ENCODE measurements around the gene MRAP2. TPM values are rescaled to one million over a fixed set of nuclear protein-coding genes. Genes with fewer than 3 reads are reported as not detected.
"Not testable (repeated sequence)": the region's sequence is repeated elsewhere in the genome, so short reads cannot be mapped to it uniquely, and the experiment has no call there.

The MRAP2 gene
- total RNA-seq, 1 donor from 2014 or later: 0.72 TPM

DNA sequence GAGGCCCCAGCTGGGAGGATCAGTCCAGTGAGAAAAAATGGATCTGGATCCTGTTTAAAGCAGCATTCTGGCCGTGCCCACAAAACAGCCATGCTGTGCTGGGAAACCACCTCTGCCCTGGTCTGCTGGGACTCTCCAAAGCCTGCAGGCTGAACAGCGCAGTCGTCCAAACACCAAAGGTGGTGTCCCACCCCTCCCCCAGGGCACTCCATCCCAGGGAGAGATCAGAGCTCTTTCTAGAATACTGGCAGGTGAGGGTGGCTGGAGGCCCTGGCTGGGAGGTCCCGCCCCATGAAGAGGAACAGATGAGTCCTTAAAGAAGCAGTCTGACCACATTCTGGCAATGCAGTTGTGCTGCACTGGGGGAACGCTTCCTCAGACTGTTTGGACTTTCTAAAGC, 84.6 kb downstream of the MRAP2 start:
- H3K9me3 ChIP-seq: no peaks in the 10 kb centered on the region
- no peak overlapping the region for H3K27ac ChIP-seq
- no peaks in the 10 kb centered on the region for H3K36me3 ChIP-seq
- TF ChIP-seq, protein P1, sequence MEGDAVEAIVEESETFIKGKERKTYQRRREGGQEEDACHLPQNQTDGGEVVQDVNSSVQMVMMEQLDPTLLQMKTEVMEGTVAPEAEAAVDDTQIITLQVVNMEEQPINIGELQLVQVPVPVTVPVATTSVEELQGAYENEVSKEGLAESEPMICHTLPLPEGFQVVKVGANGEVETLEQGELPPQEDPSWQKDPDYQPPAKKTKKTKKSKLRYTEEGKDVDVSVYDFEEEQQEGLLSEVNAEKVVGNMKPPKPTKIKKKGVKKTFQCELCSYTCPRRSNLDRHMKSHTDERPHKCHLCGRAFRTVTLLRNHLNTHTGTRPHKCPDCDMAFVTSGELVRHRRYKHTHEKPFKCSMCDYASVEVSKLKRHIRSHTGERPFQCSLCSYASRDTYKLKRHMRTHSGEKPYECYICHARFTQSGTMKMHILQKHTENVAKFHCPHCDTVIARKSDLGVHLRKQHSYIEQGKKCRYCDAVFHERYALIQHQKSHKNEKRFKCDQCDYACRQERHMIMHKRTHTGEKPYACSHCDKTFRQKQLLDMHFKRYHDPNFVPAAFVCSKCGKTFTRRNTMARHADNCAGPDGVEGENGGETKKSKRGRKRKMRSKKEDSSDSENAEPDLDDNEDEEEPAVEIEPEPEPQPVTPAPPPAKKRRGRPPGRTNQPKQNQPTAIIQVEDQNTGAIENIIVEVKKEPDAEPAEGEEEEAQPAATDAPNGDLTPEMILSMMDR (IDR thresholded peaks at IDR 0.05): no peak
- H3K27me3 ChIP-seq: no peaks in the 10 kb centered on the region
- H3K4me1 ChIP-seq: no peaks in the 10 kb centered on the region
- intact Hi-C loops (cut with DNase I): no loop called here
- DNase-seq (no peak), ATAC-seq (peak; percentile 37)
- H3K4me3 ChIP-seq: no peak overlapping the region

DNA sequence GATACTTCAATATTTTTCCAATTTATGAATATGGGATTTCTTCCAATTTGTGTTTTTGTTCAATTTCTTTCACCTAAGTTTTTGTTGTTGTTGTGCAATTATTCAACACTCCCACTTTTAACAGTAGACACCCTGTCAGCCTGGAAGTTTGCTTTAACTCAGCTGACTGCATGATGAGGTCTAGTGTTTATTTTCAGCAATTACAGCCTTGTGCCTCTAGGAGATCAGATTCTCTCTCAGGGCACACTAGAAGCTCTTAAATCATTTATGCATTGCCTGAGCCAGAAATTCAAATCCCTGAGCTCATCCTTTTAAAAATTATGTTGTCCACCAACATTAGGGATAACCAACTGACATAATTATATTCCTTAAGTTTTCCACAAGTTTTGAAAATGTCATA, 85.7 kb downstream of the MRAP2 start:
- no peak for DNase-seq
- Histone ChIP-seq H3K4me1 (no peaks in the 10 kb centered on the region), H3K9me3 (no peaks in the 10 kb centered on the region)

DNA sequence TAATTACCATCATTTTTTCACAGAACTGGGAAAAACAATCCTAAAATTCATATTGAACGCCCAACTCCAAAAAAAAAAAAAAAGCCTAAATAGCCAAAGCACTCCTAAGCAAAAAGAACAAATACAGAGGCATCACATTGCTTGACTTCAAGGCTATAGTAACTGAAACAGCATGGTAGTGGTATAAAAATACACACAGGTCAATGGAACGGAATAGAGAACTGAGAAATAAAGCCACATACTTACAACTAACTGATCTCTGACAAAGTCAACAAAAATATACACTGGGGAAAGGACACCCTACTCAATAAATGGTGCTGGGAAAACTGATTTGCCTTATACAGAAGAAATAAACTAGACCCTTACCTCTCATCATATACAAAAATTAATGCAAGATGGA, 89.6 kb downstream of the MRAP2 start:
- ATAC-seq (no peak), DNase-seq (no peak)
- no peaks in the 10 kb centered on the region for H3K9me3 ChIP-seq
- peaks cover 8% of the 10 kb centered on the region for H3K36me3 ChIP-seq
- H3K27me3 ChIP-seq: no peaks in the 10 kb centered on the region
- no peak overlapping the region for H3K4me3 ChIP-seq
- H3K4me1 ChIP-seq: no peaks in the 10 kb centered on the region
- TF ChIP-seq, protein P1 (IDR thresholded peaks at IDR 0.05): no peak
- intact Hi-C loops (cut with DNase I): no loop called here
- no peak overlapping the region for H3K27ac ChIP-seq

More for the DNA sequence above, 85.7 kb downstream of the MRAP2 start:
- no peaks in the 10 kb centered on the region for H3K27me3 ChIP-seq
- no peak overlapping the region for H3K4me3 ChIP-seq
- H3K27ac ChIP-seq: no peak overlapping the region
- H3K36me3 ChIP-seq: no peaks in the 10 kb centered on the region
- TF ChIP-seq, protein P1 (IDR thresholded peaks at IDR 0.05): no peak
- no peak for ATAC-seq
- intact Hi-C loops (cut with DNase I): no loop called here

DNA sequence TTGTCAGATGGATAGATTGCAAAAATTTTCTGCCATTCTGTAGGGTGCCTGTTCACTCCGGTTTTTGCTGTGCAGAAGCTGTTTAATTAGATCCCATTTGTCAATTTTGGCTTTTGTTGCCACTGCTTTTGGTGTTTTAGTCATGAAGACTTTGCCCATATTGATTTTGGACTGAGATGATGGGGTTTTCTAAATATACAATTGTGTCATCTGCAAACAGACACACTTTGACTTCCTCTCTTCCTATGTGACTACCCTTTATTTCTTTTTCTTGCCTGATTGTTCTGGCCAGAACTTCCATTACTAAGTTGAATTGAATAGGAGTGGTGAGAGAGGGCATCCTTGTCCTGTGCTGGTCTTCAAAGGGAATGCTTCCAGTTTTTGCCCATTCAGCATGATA, 96.0 kb downstream of the MRAP2 start:
- H3K27me3 ChIP-seq; DNase-seq; intact Hi-C loops (cut with DNase I); H3K4me1 ChIP-seq; H3K27ac ChIP-seq; H3K4me3 ChIP-seq; ATAC-seq; H3K9me3 ChIP-seq; H3K36me3 ChIP-seq: not testable (repeated sequence)

DNA sequence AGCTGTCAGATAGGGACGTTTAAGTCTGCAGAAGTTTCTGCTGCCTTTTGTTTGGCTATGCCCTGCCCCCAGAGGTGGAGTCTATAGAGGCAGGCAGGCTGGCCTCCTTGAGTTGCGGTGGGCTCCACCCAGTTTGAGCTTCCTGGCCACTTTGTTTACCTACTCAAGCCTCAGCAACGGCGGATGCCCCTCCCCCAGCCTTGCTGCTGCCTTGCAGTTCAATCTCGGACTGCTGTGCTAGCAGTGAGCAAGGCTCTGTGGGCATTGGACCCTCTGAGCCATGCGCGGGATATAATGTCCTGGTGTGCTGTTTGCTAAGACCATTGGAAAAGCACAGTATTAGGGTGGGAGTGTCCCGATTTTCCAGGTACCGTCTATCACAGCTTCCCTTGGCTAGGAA, 99.8 kb downstream of the MRAP2 start:
- ATAC-seq; H3K9me3 ChIP-seq; H3K4me1 ChIP-seq; DNase-seq; intact Hi-C loops (cut with DNase I); H3K36me3 ChIP-seq; H3K27ac ChIP-seq; H3K4me3 ChIP-seq; H3K27me3 ChIP-seq: not testable (repeated sequence)

DNA sequence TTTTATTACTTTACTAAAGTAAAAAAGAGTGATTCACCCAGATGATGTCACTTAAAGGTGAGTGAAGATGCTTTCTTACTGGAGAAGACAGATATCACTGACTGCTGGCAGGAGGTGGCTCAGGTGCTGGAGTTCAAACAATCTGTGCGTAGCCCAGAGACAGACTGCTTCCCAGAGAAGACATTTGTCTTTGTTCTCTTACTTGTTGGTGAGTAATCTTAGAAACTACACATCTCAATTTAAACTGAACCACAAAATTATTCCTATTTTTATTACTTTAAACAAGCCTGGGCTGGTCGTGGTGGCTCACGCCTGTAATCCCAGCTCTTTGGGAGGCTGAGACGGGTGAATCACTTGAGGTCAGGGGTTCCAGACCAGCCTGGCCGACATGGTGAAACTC, 101.7 kb downstream of the MRAP2 start:
- ATAC-seq: no peak
- TF ChIP-seq, protein P1 (IDR thresholded peaks at IDR 0.05): no peak
- Histone ChIP-seq H3K36me3 (no peaks in the 10 kb centered on the region), H3K4me3 (no peak overlapping the region), H3K27ac (no peak overlapping the region), H3K4me1 (no peaks in the 10 kb centered on the region), H3K27me3 (no peaks in the 10 kb centered on the region), H3K9me3 (no peaks in the 10 kb centered on the region)
- intact Hi-C loops (cut with DNase I): no loop called here
- DNase-seq: no peak

DNA sequence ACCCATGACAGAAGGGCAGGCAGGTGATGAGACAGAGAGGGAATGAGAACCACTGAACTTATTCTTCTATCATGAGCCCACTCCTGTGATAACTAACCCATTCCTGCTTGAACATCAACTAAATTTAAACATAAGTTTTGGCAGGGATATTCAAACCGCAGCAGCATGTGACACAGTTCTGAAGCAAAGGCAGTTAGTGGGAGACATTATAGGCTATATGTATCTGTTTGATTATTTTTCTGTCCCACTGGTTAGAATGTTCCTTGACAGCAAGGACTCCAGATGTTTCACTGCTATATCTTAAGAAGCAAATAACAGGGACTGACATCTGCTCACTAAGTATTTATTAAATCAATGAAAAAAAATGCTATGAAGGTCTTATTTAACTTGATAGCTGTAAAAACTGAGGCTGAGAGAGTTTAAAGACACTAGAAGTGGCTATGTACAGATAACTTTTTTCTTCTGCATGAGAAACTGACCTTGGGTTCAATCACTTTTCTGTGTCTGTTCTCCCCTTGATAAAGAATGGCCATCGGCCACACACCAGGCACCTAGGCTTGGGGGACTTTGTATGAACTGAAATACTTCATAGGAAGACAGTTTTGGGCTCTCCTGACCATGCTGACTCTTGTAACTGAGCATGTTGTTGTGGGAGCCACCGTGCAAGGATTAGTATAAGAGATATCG, 102.9 kb downstream of the MRAP2 start:
- DNase-seq (no peak), ATAC-seq (no peak)
- Histone ChIP-seq H3K9me3 (no peaks in the 10 kb centered on the region), H3K4me3 (no peak overlapping the region), H3K27me3 (no peaks in the 10 kb centered on the region), H3K4me1 (no peaks in the 10 kb centered on the region), H3K36me3 (no peaks in the 10 kb centered on the region), H3K27ac (no peak overlapping the region)
- TF ChIP-seq, protein P1 (IDR thresholded peaks at IDR 0.05): no peak
- intact Hi-C loops (cut with DNase I): no loop called here

Measured in upper lobe of right lung (tissue), 1 donor.